Upper lobe of left lung (tissue), 4 donors: ENCODE data around the gene FRMD3.

Experiments used
- POLR2A ChIP-seq, 4 donors: fragments of 450-650 bp; IDR thresholded peaks; one replicate each; pipeline ENCODE4 v1.5.1; 2016 to 2017; ENCODE audit warnings: antibody characterized with exemption in 4 of 4, mild to moderate bottlenecking in 2 of 4
- TF ChIP-seq, protein P1 (sequence below), 6 experiments: fragments of 450-650 bp in 4 of 6; fragments of 200-600 bp in 2 of 6; sonication (generic) in 2 of 6; IDR thresholded peaks; one replicate each; pipeline ENCODE4 v1.5.1; 2016 to 2019; ENCODE audit warnings: antibody characterized with exemption in 6 of 6

DNA sequence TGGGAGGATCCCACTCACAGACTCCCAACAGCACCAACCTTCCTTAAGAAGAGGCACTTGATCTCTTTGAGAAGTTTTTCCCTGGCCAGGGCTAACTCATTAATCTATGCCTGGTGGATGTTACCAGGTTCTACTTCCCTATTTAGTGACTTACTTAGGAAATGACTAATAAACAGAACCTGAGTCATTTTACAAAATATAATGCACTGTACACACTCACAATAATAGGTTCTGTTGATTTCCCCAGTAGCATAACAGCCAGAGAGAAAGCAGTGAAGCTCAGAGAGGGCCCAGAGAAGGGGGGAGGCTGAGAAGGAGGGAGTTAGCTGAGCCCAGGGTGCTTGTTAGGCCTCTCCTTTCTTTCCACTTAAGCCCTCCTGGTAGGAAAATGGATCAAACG, 27.1 kb downstream of the FRMD3 start:
- no peak for TF ChIP-seq POLR2A (IDR thresholded peaks at IDR 0.05)
- TF ChIP-seq, protein P1, sequence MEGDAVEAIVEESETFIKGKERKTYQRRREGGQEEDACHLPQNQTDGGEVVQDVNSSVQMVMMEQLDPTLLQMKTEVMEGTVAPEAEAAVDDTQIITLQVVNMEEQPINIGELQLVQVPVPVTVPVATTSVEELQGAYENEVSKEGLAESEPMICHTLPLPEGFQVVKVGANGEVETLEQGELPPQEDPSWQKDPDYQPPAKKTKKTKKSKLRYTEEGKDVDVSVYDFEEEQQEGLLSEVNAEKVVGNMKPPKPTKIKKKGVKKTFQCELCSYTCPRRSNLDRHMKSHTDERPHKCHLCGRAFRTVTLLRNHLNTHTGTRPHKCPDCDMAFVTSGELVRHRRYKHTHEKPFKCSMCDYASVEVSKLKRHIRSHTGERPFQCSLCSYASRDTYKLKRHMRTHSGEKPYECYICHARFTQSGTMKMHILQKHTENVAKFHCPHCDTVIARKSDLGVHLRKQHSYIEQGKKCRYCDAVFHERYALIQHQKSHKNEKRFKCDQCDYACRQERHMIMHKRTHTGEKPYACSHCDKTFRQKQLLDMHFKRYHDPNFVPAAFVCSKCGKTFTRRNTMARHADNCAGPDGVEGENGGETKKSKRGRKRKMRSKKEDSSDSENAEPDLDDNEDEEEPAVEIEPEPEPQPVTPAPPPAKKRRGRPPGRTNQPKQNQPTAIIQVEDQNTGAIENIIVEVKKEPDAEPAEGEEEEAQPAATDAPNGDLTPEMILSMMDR (IDR thresholded peaks at IDR 0.05) = no peak
